GM21526 (cell line): Measurements from ENCODE around the gene TMEM88.

Experiments used
- ATAC-seq: cut with Tn5 transposase; IDR thresholded peaks from one replicate; pipeline ENCODE4 v1.9.1; 2021; ENCODE audit warnings: moderate library complexity; ENCODE audit not compliant: unreplicated experiment, low FRiP score

Gene TMEM88

GRCh38 chr17:7883781-7884386 lies 29.0 kb downstream of the TMEM88 start:
- no peak for ATAC-seq

- no peak for ATAC-seq
Observed at GRCh38 chr17:7884581-7885366, 29.9 kb downstream of the TMEM88 start.

GRCh38 chr17:7885367-7886226 lies 30.7 kb downstream of the TMEM88 start:
- no peak for ATAC-seq

GRCh38 chr17:7886227-7887037 lies 31.6 kb downstream of the TMEM88 start:
- no peak for ATAC-seq

GRCh38 chr17:7887038-7887481 lies 32.2 kb downstream of the TMEM88 start:
- ATAC-seq: no peak

GRCh38 chr17:7887482-7888183 lies 32.8 kb downstream of the TMEM88 start:
- ATAC-seq: no peak

GRCh38 chr17:7888184-7888920 lies 33.5 kb downstream of the TMEM88 start, which contains the start of gene CHD3:
TSS of gene CHD3 (plus strand) at chr17:7888789. CDS start at chr17:7889001, 212 bp downstream.
- no peak for ATAC-seq

GRCh38 chr17:7889166-7889955 lies 34.5 kb downstream of the TMEM88 start:
- no peak for ATAC-seq

- no peak for ATAC-seq
Observed at GRCh38 chr17:7893187-7893880, 38.5 kb downstream of the TMEM88 start.

- ATAC-seq: no peak
Observed at GRCh38 chr17:7894226-7894625, 39.4 kb downstream of the TMEM88 start.

GRCh38 chr17:7894866-7895265 lies 40.0 kb downstream of the TMEM88 start:
- no peak for ATAC-seq

GRCh38 chr17:7897090-7897489 lies 42.2 kb downstream of the TMEM88 start:
- no peak for ATAC-seq

GRCh38 chr17:7897773-7898172 lies 42.9 kb downstream of the TMEM88 start:
- no peak for ATAC-seq

- ATAC-seq: no peak
Observed at GRCh38 chr17:7903154-7904103, 48.6 kb downstream of the TMEM88 start.
